ENCODE results near the gene SPAG8.

Gene SPAG8

DNA sequence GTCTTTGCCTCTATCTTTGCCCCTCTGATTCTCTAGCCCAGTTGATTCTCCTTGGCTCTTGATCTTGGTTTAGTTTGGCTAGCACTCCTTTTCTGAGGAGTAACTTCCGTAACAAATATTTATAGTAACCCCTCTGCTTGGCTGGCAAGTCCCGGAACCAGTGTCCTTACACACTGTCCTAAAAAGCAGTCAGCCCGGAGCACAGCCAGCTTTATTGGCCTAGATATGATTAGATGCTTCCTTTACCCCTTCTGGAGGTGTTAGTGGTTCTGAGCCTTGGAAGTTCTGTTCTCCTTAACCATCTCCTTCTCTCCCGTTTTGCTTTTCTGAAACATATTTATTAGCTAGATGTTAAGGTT lies 41.0 kb downstream of the SPAG8 start:
- DNase-seq = no peak

DNA sequence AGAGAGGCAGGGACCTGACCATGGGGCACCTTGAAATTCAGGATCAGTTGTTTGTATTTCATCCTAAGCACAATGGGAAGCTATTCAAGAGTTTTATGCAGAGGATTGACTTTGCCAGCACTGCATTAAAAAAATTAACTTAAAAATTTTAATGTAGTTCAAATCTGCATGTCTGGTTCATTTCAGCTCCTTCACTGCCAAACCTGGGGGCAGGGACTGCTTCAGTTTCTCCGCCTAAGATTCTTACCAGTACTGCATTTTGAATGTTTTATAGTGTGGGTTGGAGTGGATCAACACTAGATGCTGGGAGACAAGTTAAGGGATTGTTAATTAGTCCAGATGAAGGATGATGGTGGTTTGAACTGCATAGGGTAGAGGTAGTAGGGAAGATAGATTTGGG lies 42.3 kb downstream of the SPAG8 start:
- DNase-seq = no peak

DNA sequence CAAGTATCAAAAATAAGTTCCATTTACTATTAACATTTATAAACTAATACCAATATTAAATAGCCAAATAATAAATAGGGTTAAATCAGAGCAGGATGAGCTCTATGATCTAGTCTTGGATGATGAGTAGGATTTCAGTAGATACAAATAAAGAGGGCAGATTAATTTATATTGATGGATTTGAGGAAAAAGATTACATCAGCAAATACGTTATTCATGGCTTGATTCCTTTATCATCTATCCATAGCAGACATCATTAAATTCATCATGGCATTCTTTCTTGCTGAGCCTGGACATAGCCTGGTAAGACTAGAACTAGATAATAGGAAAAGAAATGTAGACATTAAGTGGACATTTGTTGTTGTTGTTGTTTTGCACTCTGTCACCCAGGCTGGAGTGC lies 44.6 kb downstream of the SPAG8 start:
- DNase-seq = no peak

DNA sequence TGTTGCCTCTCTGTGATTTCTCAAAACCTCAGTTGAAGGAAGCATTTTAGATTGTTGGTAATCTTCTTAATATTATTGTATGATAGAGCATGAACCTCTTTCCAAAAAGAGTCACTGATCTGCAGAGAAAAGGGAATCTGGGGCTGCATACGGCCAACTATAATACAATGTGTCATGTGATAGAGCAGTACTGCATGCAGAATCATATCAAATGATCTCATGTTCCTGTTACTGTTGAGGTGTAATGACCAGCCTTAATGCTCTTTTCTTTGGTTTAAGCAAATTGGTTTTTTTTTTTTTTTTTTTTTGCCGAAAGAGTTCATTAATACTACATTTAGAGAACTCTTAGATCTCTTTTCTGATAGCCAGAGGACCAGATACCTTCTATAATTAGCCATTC lies 45.1 kb downstream of the SPAG8 start:
- no peak for DNase-seq

DNA sequence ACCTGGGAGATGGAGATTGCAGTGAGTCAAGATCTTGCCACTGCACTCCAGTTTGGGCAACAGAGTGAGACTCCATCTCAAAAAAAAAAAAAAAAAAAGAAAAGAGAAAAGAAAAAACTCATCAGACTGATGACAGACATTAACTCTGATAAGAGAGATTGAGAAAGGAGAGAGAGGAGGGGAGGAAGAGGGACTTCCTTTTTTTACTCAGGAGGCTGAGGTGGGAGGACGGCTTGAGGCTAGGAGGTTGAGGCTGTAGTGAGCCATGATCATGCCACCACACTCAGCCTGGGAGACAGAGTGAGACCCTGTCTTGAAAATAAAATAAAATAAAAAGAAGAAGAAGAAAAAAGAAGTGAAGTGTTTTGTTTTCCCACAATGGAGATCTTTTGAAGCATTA lies 48.3 kb downstream of the SPAG8 start:
- no peak for DNase-seq

DNA sequence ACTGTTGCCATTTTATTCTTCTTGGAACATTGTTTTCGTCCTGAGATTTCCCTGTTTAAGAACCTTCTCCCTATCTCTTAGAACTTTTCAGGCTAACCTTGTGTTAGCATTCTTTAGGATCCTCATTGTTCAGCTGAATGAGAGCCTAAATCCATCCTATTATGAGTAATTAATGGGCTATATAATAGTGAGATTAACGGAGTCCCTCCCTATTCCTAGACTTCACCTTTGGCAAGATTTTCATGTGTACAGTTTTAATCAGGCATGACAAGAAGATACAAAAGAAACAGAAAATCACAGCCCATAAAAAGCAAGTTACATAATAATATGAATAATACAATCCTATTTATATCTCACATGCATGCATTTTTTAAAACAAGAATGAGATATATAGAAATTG lies 48.9 kb downstream of the SPAG8 start:
- DNase-seq = no peak

DNA sequence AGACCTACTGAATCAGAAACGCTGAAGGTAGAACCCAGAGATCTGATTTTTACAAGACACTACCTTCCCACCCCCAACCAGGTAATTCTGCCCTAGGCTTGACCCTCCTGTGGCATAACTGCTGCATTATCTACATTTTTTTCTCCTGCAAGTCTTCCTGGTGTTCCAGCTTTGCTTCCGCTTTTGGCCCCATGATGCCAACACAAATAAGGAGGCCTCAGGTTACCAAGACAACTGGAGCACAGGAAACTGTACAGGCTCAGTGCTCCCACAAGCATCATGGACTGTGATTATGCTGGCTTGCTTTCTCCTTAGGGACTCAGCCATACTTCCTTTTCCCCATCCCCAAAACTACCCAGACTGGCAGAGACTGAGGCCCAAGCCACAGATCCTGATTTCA lies 51.4 kb downstream of the SPAG8 start:
- no peak for DNase-seq

DNA sequence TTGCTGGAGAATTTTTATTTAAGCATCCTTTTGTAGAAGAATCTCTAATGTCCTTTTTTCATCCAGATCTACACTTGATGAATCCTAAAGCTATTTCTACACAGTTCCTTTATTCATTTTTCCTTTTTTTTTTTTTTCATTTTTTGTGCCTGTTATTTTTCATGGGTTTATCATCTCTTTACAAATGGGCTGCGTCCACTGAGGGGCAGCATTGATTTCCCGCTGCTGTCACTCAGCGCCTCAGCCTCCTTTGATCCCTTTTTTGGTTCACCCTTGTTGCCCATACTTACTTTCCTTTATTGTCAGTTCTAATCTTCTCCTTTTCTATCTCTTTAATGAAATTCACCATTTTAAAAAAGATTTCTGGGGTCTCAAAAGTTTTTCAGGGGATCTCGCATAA lies 52.3 kb downstream of the SPAG8 start:
- no peak for DNase-seq
